T1000 (cell line): ENCODE data around the gene THOC5.
"Not testable (repeated sequence)": the region's sequence is repeated elsewhere in the genome, so short reads cannot be mapped to it uniquely, and the experiment has no call there.

Source experiments
- DNase-seq: peaks from one replicate; lab custom pipeline; 2025; ENCODE audit warnings: mixed read lengths; lab: John Stamatoyannopoulos, UW

Gene THOC5

GRCh38 chr22:29553351-29554224 lies at the start of gene THOC5:
Gene THOC5, minus strand, starts transcription at chr22:29553757. Its CDS starts 4,610 bp downstream, at chr22:29549147.
- peak; percentile 88 for DNase-seq

- DNase-seq: no peak
Observed at GRCh38 chr22:29598684-29599020, 45.1 kb upstream of the THOC5 start.

GRCh38 chr22:29597871-29598683 lies 44.5 kb upstream of the THOC5 start:
- peak; percentile 64 for DNase-seq

- peak; percentile 41 for DNase-seq
Observed at GRCh38 chr22:29596408-29596807, 42.9 kb upstream of the THOC5 start.

GRCh38 chr22:29594447-29594846 lies 40.9 kb upstream of the THOC5 start:
- not testable (repeated sequence) for DNase-seq

GRCh38 chr22:29593923-29594322 lies 40.4 kb upstream of the THOC5 start:
- DNase-seq: no peak

- peak; percentile 67 for DNase-seq
Observed at GRCh38 chr22:29587938-29588699, 34.6 kb upstream of the THOC5 start.

GRCh38 chr22:29586193-29586705 lies 32.7 kb upstream of the THOC5 start:
- not testable (repeated sequence) for DNase-seq

GRCh38 chr22:29584975-29585374 lies 31.4 kb upstream of the THOC5 start:
- DNase-seq: no peak

GRCh38 chr22:29581799-29582198 lies 28.2 kb upstream of the THOC5 start:
- no peak for DNase-seq

- no peak for DNase-seq
Observed at GRCh38 chr22:29580200-29580810, 26.7 kb upstream of the THOC5 start.

GRCh38 chr22:29578462-29579200 lies 25.1 kb upstream of the THOC5 start:
- no peak for DNase-seq

- DNase-seq: no peak
Observed at GRCh38 chr22:29574762-29575450, 21.3 kb upstream of the THOC5 start.

GRCh38 chr22:29570912-29571549 lies 17.5 kb upstream of the THOC5 start:
- DNase-seq: no peak

GRCh38 chr22:29570456-29570855 lies 16.9 kb upstream of the THOC5 start:
- DNase-seq: no peak

- DNase-seq: no peak
Observed at GRCh38 chr22:29569011-29569678, 15.6 kb upstream of the THOC5 start.

- DNase-seq: no peak
Observed at GRCh38 chr22:29567338-29567737, 13.8 kb upstream of the THOC5 start.

- not testable (repeated sequence) for DNase-seq
Observed at GRCh38 chr22:29566513-29566912, 13.0 kb upstream of the THOC5 start.
